WI38 (cell line): ENCODE measurements around the gene DOK6.

Source experiments
- H3K4me3 ChIP-seq: 2 replicates; pipeline ENCODE4 v1.5.1; 2011; ENCODE audit warnings: low read depth, mild to moderate bottlenecking, control low read depth, low read length
- TF ChIP-seq, protein P1 (sequence below): IDR thresholded peaks from 2 replicates; pipeline ENCODE4 v1.5.1; 2012; ENCODE audit warnings: low read depth, mild to moderate bottlenecking, control low read depth, low read length

The DOK6 gene

GRCh38 chr18:69839497-69839896 lies 438.8 kb downstream of the DOK6 start:
- TF ChIP-seq, protein P1, sequence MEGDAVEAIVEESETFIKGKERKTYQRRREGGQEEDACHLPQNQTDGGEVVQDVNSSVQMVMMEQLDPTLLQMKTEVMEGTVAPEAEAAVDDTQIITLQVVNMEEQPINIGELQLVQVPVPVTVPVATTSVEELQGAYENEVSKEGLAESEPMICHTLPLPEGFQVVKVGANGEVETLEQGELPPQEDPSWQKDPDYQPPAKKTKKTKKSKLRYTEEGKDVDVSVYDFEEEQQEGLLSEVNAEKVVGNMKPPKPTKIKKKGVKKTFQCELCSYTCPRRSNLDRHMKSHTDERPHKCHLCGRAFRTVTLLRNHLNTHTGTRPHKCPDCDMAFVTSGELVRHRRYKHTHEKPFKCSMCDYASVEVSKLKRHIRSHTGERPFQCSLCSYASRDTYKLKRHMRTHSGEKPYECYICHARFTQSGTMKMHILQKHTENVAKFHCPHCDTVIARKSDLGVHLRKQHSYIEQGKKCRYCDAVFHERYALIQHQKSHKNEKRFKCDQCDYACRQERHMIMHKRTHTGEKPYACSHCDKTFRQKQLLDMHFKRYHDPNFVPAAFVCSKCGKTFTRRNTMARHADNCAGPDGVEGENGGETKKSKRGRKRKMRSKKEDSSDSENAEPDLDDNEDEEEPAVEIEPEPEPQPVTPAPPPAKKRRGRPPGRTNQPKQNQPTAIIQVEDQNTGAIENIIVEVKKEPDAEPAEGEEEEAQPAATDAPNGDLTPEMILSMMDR, result no peak
- no peak overlapping the region for H3K4me3 ChIP-seq

GRCh38 chr18:69840001-69840400 lies 439.3 kb downstream of the DOK6 start:
- H3K4me3 ChIP-seq, result no peak overlapping the region
- TF ChIP-seq, protein P1, result no peak

GRCh38 chr18:69840445-69840844 lies 439.8 kb downstream of the DOK6 start:
- TF ChIP-seq, protein P1, result no peak

GRCh38 chr18:69841117-69841516 lies 440.4 kb downstream of the DOK6 start:
- TF ChIP-seq, protein P1, result no peak
- H3K4me3 ChIP-seq, result no peak overlapping the region

More at GRCh38 chr18:69840445-69840844, 439.8 kb downstream of the DOK6 start:
- no peak overlapping the region for H3K4me3 ChIP-seq

- no peak overlapping the region for H3K4me3 ChIP-seq
- TF ChIP-seq, protein P1, result no peak
These were observed 442.3 kb downstream of the DOK6 start for GRCh38 chr18:69843015-69843414.

- TF ChIP-seq, protein P1, result no peak
- no peak overlapping the region for H3K4me3 ChIP-seq
These were observed 444.0 kb downstream of the DOK6 start for GRCh38 chr18:69844656-69845055.

- TF ChIP-seq, protein P1, result no peak
- H3K4me3 ChIP-seq, result no peak overlapping the region
These were observed 445.2 kb downstream of the DOK6 start for GRCh38 chr18:69845593-69846506.
